Stomach (tissue), 4 donors: ENCODE results near the gene TRDMT1.

Source experiments
- CTCF ChIP-seq, 7 experiments: fragments of 450-650 bp in 4 of 7; fragments of 200-600 bp in 3 of 7; sonication (generic) in 3 of 7; IDR thresholded peaks; one replicate each; pipeline ENCODE4 v1.5.1; 2016 to 2019; ENCODE audit warnings: antibody characterized with exemption in 7 of 7, control low read depth in 2 of 7, mild to moderate bottlenecking in 1 of 7
- EP300 ChIP-seq: sonication (generic); formaldehyde crosslinking; IDR thresholded peaks from one replicate; pipeline ENCODE4 v1.6.1; 2017; ENCODE audit warnings: antibody characterized with exemption
- POLR2A ChIP-seq, 4 donors: fragments of 450-650 bp; IDR thresholded peaks; one replicate each; pipeline ENCODE4 v1.6.1; 2016; ENCODE audit warnings: antibody characterized with exemption in 4 of 4, control low read depth in 2 of 4, mild to moderate bottlenecking in 1 of 4, moderate library complexity in 1 of 4
- POLR2AphosphoS5 ChIP-seq, 3 donors: sonication (generic); formaldehyde crosslinking; IDR thresholded peaks; one replicate each; pipeline ENCODE4 v1.6.1; 2016; ENCODE audit warnings: antibody characterized with exemption in 3 of 3

- TF ChIP-seq POLR2A (IDR thresholded peaks at IDR 0.05) (no peak), CTCF (IDR thresholded peaks at IDR 0.05) (no peak), POLR2AphosphoS5 (IDR thresholded peaks at IDR 0.05) (no peak), EP300 (peak; percentile 21)
Observed at GRCh38 chr10:17233286-17233991, 32.0 kb upstream of the TRDMT1 start.
